ENCODE measurements around the gene ABITRAM. TPM values are rescaled to one million over a fixed set of nuclear protein-coding genes. Genes with fewer than 3 reads are reported as not detected.

Gene ABITRAM
- total and polyA plus RNA-seq, 2 donors (not counting 3 experiments of a cell fraction or from before 2014, with no cell fraction given), result 8.8 to 10.6 TPM

DNA sequence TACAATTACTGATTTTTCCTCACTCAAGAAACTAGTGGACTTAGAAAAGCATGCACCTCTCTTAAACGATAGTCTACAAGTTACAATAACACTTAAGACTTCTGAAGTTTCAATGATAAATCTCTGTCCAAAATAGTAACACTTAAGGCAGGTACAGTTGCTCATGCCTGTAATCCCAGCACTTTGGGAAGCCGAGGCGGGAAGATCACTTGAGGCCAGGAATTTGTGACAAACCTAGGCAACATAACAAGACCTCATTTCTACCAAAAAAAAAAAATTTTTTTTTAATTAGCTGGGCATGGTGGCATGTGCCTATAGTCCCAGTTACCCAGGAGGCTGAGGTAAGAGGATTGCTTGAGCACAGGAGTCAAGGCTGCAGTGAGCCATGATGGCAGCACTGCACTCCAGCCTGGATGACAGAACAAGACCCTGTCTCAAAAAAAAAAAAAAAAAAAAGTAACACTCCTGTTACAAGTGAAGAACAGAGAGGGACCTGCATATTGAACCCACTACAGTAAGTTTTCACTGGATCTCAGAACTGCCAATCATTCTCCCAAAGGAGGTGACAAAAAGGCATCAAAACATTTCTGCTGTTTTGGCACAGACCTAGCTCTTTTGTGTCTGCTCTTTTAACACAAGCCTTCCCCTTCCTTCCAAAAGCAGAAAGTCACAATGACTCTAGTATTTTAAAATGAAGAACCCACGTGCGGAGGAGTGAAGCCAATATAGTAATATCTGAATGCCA is 3.5 kb downstream of the ABITRAM start:
- Histone ChIP-seq H3K9ac (replicated peaks; ENCODE audit: extremely low read depth, insufficient read depth, low read length) (no peak overlapping the region), H3K4me2 (ENCODE audit: insufficient read depth, low read length) (no peak overlapping the region), H3K4me3 (replicated peaks in 1 of 3; ENCODE audit: insufficient read depth in 1 of 3, low read depth in 1 of 3, low read length in 3 of 3) (no peak overlapping the region), H3K4me1 (ENCODE audit: control insufficient read depth, extremely low read depth, insufficient read depth, low read length) (peaks cover 9% of the 10 kb centered on the region), H3K9me1 (replicated peaks; ENCODE audit: control insufficient read depth, extremely low read depth, insufficient read depth, low read length) (no peaks in the 10 kb centered on the region), H3K27me3 (ENCODE audit: control insufficient read depth in 2 of 2, insufficient read depth in 2 of 2, low read length in 2 of 2) (no peaks in the 10 kb centered on the region), H3K79me2 (ENCODE audit: control insufficient read depth, insufficient read depth, low read length) (peaks cover 6% of the 10 kb centered on the region), H3K36me3 (ENCODE audit: control insufficient read depth in 2 of 2, extremely low read depth in 1 of 2, insufficient read depth in 2 of 2, low read length in 2 of 2) (peaks cover 4 to 12% of the 10 kb centered on the region in 2 experiments), H2AFZ (ENCODE audit: low read depth, low read length) (no peak overlapping the region), H3K27ac (ENCODE audit: insufficient read depth, low read depth, low read length) (no peak overlapping the region), H3K9me3 (replicated peaks; ENCODE audit: control insufficient read depth, insufficient read depth, low read length) (no peaks in the 10 kb centered on the region), H4K20me1 (replicated peaks; ENCODE audit: control insufficient read depth, extremely low read depth, insufficient read depth, low read length) (no peaks in the 10 kb centered on the region)
- ChIA-PET POLR2A (no interaction called here), CTCF (interaction anchor here (0.7 kb wide), 1 partner anchor 16 kb away, joined by 3 read pairs; no protein-coding TSS in a partner anchor)
- dilution Hi-C loops (cut with MboI; ENCODE audit: extremely low pct_ligation_motif_present, low sequenced_read_pairs), result no loop called here
- DNase-seq (ENCODE audit: low read depth, low spot score), result no peak
- intact Hi-C loops (cut with micrococcal nuclease), result loop anchor here (10.0 kb wide), 1 partner anchor 387 kb away; the partner anchor contains the start of gene EPB41L4B
- BruUV-seq (replicated peaks), result no TSS peak
- FAIRE-seq, result no peak
- no peak for TF ChIP-seq FOS (IDR thresholded peaks at IDR 0.05; ENCODE audit: borderline replicate concordance, insufficient read depth, low read length)
- TF ChIP-seq POLR2AphosphoS5 (IDR thresholded peaks at IDR 0.05; ENCODE audit: insufficient read depth, low read depth, low read length), result no peak
- no peak for TF ChIP-seq JUN (IDR thresholded peaks at IDR 0.05; ENCODE audit: borderline replicate concordance, insufficient read depth, insufficient read length, low read depth)
- TF ChIP-seq POLR2A (IDR thresholded peaks at IDR 0.05; ENCODE audit: low read depth, low read length), result no peak
- no peak for TF ChIP-seq EZH2 (IDR thresholded peaks at IDR 0.05; ENCODE audit: borderline replicate concordance, low read depth, low read length, severe bottlenecking)
- TF ChIP-seq, protein P1, sequence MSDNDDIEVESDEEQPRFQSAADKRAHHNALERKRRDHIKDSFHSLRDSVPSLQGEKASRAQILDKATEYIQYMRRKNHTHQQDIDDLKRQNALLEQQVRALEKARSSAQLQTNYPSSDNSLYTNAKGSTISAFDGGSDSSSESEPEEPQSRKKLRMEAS (IDR thresholded peaks at IDR 0.05; ENCODE audit: insufficient read depth, insufficient read length), result no peak
- TF ChIP-seq, protein P2, sequence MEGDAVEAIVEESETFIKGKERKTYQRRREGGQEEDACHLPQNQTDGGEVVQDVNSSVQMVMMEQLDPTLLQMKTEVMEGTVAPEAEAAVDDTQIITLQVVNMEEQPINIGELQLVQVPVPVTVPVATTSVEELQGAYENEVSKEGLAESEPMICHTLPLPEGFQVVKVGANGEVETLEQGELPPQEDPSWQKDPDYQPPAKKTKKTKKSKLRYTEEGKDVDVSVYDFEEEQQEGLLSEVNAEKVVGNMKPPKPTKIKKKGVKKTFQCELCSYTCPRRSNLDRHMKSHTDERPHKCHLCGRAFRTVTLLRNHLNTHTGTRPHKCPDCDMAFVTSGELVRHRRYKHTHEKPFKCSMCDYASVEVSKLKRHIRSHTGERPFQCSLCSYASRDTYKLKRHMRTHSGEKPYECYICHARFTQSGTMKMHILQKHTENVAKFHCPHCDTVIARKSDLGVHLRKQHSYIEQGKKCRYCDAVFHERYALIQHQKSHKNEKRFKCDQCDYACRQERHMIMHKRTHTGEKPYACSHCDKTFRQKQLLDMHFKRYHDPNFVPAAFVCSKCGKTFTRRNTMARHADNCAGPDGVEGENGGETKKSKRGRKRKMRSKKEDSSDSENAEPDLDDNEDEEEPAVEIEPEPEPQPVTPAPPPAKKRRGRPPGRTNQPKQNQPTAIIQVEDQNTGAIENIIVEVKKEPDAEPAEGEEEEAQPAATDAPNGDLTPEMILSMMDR (IDR thresholded peaks at IDR 0.05; ENCODE audit: extremely low read depth in 1 of 2, insufficient read depth in 1 of 2, low read depth in 1 of 2, low read length in 2 of 2), result no peak
- TF ChIP-seq GATA2 (IDR thresholded peaks at IDR 0.05; ENCODE audit: insufficient read depth, insufficient read length, low read depth, low read length), result no peak
